Measurements from ENCODE around the gene FBXO31. TPM values are rescaled to one million over a fixed set of nuclear protein-coding genes. Genes with fewer than 3 reads are reported as not detected.

FBXO31 gene
- total and polyA plus RNA-seq, 2 donors (not counting 1 experiment from before 2014, with no cell fraction given): 17.8 to 32.9 TPM

- Histone ChIP-seq H4K20me1 (ENCODE audit: control insufficient read depth, insufficient read depth, low read length, poor library complexity, severe bottlenecking) (peaks cover 19% of the 10 kb centered on the region), H3K4me3 (ENCODE audit: control extremely low read depth in 1 of 5, extremely low read depth in 1 of 5, insufficient read depth in 1 of 5, low read depth in 2 of 5, low read length in 4 of 5) (no peak overlapping the region), H3K27ac (ENCODE audit: low read length in 2 of 2) (no peak overlapping the region), H3K27me3 (replicated peaks in 1 of 4; ENCODE audit: control extremely low read depth in 1 of 4, control insufficient read depth in 3 of 4, insufficient read depth in 4 of 4, low read length in 3 of 4) (no peaks in the 10 kb centered on the region), H2AFZ (ENCODE audit: insufficient read depth, low read depth, low read length, poor library complexity, severe bottlenecking) (no peak overlapping the region), H3K4me1 (ENCODE audit: control insufficient read depth in 2 of 2, insufficient read depth in 2 of 2, low read length in 2 of 2) (no peaks in the 10 kb centered on the region), H3K4me2 (replicated peaks; ENCODE audit: low read depth, low read length, poor library complexity, severe bottlenecking) (no peak overlapping the region), H3K36me3 (replicated peaks in 1 of 2; ENCODE audit: control extremely low read depth in 1 of 2, control insufficient read depth in 1 of 2, extremely low read depth in 1 of 2, insufficient read depth in 2 of 2, low read length in 1 of 2) (peaks cover 0 to 21% of the 10 kb centered on the region in 2 experiments), H3K9me3 (ENCODE audit: control extremely low read depth in 1 of 3, control insufficient read depth in 2 of 3, insufficient read depth in 1 of 3, low read length in 2 of 3) (no peaks in the 10 kb centered on the region), H3K9ac (ENCODE audit: low read length) (no peak overlapping the region), H3K79me2 (ENCODE audit: control insufficient read depth, insufficient read depth, low read length) (peaks cover 17% of the 10 kb centered on the region)
- TF ChIP-seq CTCF (IDR thresholded peaks at IDR 0.05) (no peak), EZH2 (IDR thresholded peaks at IDR 0.05; ENCODE audit: borderline replicate concordance, insufficient read depth, low read depth, low read length, poor library complexity, severe bottlenecking) (no peak)
- POLR2A ChIA-PET: no interaction called here
- intact Hi-C loops (cut with micrococcal nuclease): no loop called here
- Mint-ChIP-seq H3K4me3 (no peak overlapping the region), H3K27ac (no peak overlapping the region), H3K9me3 (ENCODE audit: insufficient read depth) (no peaks in the 10 kb centered on the region), H3K4me1 (no peaks in the 10 kb centered on the region), H3K27me3 (no peaks in the 10 kb centered on the region)
- WGBS (ENCODE audit: insufficient coverage): 94% methylated on average over 14 of the region's 15 CpGs
- no peak for DNase-seq
- CTCF ChIA-PET: no interaction called here
- no peak for ATAC-seq (ENCODE audit: low read depth)
Measured at GRCh38 chr16:87352818-87353217, 30.8 kb downstream of the FBXO31 start.

- DNase-seq (no peak), ATAC-seq (ENCODE audit: low read depth) (no peak)
- 100% methylated on average over 6 of the region's 9 CpGs for WGBS (ENCODE audit: insufficient coverage)
- H3K27me3 ChIP-seq (replicated peaks in 1 of 4; ENCODE audit: control extremely low read depth in 1 of 4, control insufficient read depth in 3 of 4, insufficient read depth in 4 of 4, low read length in 3 of 4): no peaks in the 10 kb centered on the region
- no peak overlapping the region for H3K4me2 ChIP-seq (replicated peaks; ENCODE audit: low read depth, low read length, poor library complexity, severe bottlenecking)
- no peak overlapping the region for H2AFZ ChIP-seq (ENCODE audit: insufficient read depth, low read depth, low read length, poor library complexity, severe bottlenecking)
- Mint-ChIP-seq H3K9me3 (ENCODE audit: insufficient read depth) (no peaks in the 10 kb centered on the region), H3K4me3 (no peak overlapping the region), H3K27me3 (no peaks in the 10 kb centered on the region), H3K4me1 (no peaks in the 10 kb centered on the region), H3K27ac (no peak overlapping the region)
- no peak overlapping the region for H3K4me3 ChIP-seq (ENCODE audit: control extremely low read depth in 1 of 5, extremely low read depth in 1 of 5, insufficient read depth in 1 of 5, low read depth in 2 of 5, low read length in 4 of 5)
- no peaks in the 10 kb centered on the region for H3K9me3 ChIP-seq (ENCODE audit: control extremely low read depth in 1 of 3, control insufficient read depth in 2 of 3, insufficient read depth in 1 of 3, low read length in 2 of 3)
- ChIA-PET POLR2A (no interaction called here), CTCF (interaction anchor here (0.9 kb wide), 1 partner anchor 43 kb away, joined by 3 read pairs; no protein-coding TSS in a partner anchor)
- H3K4me1 ChIP-seq (ENCODE audit: control insufficient read depth in 2 of 2, insufficient read depth in 2 of 2, low read length in 2 of 2): no peaks in the 10 kb centered on the region
- peaks cover 0 to 19% of the 10 kb centered on the region in 2 experiments for H3K36me3 ChIP-seq (replicated peaks in 1 of 2; ENCODE audit: control extremely low read depth in 1 of 2, control insufficient read depth in 1 of 2, extremely low read depth in 1 of 2, insufficient read depth in 2 of 2, low read length in 1 of 2)
- TF ChIP-seq CTCF (IDR thresholded peaks at IDR 0.05) (no peak), EZH2 (IDR thresholded peaks at IDR 0.05; ENCODE audit: borderline replicate concordance, insufficient read depth, low read depth, low read length, poor library complexity, severe bottlenecking) (no peak)
- intact Hi-C loops (cut with micrococcal nuclease): no loop called here
- no peak overlapping the region for H3K9ac ChIP-seq (ENCODE audit: low read length)
- no peak overlapping the region for H3K27ac ChIP-seq (ENCODE audit: low read length in 2 of 2)
- H3K79me2 ChIP-seq (ENCODE audit: control insufficient read depth, insufficient read depth, low read length): peaks cover 30% of the 10 kb centered on the region
- peaks cover 22% of the 10 kb centered on the region for H4K20me1 ChIP-seq (ENCODE audit: control insufficient read depth, insufficient read depth, low read length, poor library complexity, severe bottlenecking)
Measured at GRCh38 chr16:87351320-87351698, 32.3 kb downstream of the FBXO31 start.
